Fibroblast of the aortic adventitia (primary cell): ENCODE results near the gene XKR7. TPM values are rescaled to one million over a fixed set of nuclear protein-coding genes. Genes with fewer than 3 reads are reported as not detected.
A peak's percentile ranks its signal among the peaks of the same experiment; 100 is the strongest.

ENCODE experiments used
- DNase-seq: peaks from one replicate; pipeline ENCODE4 v3.0.0-alpha.2; 2010; ENCODE audit warnings: low read depth
- H3K4me3 ChIP-seq: 2 replicates; pipeline ENCODE4 v1.5.1; 2011; ENCODE audit warnings: low read depth, mild to moderate bottlenecking, control low read depth, low read length, moderate library complexity
- total RNA-seq: library from RNA; depleted of rRNA; stranded (reverse); fragments of >200 nt; gene quantifications from 2 replicates; pipeline ENCODE4 v1.2.3, GENCODE V29; 2012; ENCODE audit warnings: low replicate concordance
- TF ChIP-seq, protein P1 (sequence below): IDR thresholded peaks from 2 replicates; pipeline ENCODE4 v1.5.1; 2011; ENCODE audit warnings: mild to moderate bottlenecking, low read length, control low read depth, inconsistent platforms; ENCODE audit not compliant: insufficient read depth

XKR7 gene
- total RNA-seq, 1 donor = not detected

DNA sequence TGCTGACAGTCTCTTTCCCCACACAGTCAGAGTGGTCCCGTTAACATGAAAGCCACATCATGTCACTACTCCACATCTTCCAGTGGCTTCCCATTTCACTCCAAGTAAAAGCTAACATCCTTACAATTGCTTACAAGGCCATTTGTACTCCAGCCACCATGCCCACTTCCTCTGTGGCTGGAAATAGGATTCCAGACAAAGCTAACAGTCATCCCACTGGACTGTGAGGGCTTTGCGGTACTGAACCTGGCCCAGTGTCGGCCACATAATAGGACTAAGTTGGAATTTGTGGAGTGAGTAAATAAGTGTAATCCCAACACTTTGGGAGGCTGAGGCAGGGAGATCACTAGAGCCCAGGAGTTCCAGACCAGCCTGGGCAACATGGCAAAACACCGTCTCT lies 53.1 kb downstream of the XKR7 start:
- no peak for DNase-seq
- H3K4me3 ChIP-seq = no peak overlapping the region
- TF ChIP-seq, protein P1, sequence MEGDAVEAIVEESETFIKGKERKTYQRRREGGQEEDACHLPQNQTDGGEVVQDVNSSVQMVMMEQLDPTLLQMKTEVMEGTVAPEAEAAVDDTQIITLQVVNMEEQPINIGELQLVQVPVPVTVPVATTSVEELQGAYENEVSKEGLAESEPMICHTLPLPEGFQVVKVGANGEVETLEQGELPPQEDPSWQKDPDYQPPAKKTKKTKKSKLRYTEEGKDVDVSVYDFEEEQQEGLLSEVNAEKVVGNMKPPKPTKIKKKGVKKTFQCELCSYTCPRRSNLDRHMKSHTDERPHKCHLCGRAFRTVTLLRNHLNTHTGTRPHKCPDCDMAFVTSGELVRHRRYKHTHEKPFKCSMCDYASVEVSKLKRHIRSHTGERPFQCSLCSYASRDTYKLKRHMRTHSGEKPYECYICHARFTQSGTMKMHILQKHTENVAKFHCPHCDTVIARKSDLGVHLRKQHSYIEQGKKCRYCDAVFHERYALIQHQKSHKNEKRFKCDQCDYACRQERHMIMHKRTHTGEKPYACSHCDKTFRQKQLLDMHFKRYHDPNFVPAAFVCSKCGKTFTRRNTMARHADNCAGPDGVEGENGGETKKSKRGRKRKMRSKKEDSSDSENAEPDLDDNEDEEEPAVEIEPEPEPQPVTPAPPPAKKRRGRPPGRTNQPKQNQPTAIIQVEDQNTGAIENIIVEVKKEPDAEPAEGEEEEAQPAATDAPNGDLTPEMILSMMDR = no peak

DNA sequence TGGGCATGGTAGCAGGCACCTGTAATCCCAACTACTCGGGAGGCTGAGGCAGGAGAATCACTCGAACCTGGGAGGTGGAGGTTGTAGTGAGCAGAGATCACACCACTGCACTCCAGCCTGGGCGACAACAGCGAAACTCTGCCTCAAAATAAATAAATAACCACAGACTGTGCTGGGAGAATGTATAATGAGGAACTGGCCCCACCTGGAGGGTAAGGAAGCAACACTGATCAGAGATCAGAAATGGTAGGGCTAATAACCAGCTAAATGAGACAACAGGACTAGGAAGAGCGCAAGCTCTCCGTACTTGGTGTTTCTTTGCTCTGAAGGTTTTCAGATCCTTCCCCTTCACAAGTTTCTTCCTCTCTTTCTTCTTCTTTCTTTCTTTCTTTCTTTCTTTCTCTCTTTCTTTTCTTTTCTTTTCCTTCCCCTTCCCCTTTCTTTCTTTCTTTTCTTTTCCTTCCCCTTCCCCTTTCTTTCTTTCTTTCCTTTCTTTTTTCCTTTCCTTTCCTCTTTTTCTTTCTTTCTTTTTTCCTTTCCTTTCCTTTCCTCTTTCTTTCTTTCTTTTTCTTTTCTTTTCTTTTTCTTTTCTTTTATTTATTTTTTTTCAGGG lies 56.8 kb downstream of the XKR7 start:
- TF ChIP-seq, protein P1 = no peak
- H3K4me3 ChIP-seq = no peak overlapping the region
- no peak for DNase-seq

DNA sequence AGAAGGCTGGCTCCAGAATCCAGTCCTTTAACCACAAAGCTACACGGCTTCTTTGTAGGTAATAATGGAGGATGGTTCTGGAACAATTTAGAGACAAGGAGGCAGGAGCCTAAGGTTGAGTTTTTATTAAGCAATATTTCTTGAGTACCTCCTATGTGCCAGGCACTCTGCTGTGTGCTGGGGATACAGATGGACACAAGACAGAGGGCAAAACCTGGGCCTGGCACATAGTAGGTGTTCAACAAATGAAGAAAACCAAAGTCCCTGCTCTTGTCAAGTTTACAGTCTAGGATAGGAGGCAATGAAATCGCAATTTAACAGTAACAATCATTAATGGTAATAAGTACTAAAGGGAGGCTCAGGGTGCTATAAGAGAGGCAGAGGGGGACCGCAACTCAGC lies 59.7 kb downstream of the XKR7 start:
- TF ChIP-seq, protein P1 = no peak
- H3K4me3 ChIP-seq = no peak overlapping the region
- DNase-seq = no peak

DNA sequence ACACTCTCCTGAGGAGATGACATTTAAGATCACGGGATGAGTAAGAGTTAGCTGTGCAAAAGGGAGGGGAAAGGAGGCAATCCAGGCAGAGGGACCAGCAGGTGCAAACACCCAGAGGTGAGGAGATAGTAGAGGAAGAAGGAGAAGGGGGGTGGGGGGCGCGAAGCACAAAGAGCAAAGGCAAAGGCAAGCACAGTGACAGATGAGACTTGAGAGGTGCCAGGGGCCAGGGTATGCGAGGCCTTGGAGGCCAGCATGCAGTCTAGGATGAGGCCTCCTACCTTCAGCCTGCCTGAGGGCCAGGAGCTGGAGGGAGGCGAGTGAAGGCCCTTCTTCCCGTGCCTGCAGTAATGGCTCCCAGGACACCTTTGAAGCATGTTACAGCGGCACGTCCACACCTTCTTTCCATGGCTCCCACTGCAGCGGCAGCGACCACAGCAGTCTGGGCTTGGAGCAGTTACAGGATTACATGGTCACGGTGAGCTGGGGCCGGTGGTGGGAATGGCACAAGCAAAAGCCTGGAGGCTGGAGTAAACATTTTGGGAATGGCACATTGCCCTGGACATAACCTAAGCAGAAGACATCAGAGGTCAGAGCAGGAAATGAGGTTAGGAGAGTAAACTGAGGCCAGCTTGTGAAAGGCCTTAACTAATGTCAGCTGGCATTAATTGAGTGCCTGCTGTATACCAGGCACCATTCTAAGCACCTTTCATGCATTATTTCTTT lies 60.9 kb downstream of the XKR7 start:
- H3K4me3 ChIP-seq = no peak overlapping the region
- TF ChIP-seq, protein P1 = no peak
- DNase-seq = no peak

DNA sequence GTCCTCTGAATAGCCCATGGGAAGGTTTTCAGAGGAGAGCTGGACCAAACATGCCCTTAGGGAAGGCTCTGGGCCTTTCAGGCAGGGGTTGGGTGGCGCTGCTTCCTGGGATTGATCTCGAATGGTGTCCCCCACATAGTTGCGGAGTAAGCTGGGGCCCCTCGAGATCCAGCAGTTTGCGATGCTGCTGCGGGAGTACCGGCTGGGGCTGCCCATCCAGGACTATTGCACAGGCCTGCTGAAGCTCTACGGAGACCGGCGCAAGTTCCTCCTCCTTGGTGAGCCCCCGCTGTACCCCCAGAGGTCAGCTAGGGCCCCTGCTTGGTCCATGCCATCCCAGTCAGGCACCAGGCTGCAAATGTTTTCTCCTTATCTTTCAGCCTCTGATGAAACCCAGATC lies 61.6 kb downstream of the XKR7 start:
- no peak overlapping the region for H3K4me3 ChIP-seq
- TF ChIP-seq, protein P1 = no peak
- DNase-seq = no peak

DNA sequence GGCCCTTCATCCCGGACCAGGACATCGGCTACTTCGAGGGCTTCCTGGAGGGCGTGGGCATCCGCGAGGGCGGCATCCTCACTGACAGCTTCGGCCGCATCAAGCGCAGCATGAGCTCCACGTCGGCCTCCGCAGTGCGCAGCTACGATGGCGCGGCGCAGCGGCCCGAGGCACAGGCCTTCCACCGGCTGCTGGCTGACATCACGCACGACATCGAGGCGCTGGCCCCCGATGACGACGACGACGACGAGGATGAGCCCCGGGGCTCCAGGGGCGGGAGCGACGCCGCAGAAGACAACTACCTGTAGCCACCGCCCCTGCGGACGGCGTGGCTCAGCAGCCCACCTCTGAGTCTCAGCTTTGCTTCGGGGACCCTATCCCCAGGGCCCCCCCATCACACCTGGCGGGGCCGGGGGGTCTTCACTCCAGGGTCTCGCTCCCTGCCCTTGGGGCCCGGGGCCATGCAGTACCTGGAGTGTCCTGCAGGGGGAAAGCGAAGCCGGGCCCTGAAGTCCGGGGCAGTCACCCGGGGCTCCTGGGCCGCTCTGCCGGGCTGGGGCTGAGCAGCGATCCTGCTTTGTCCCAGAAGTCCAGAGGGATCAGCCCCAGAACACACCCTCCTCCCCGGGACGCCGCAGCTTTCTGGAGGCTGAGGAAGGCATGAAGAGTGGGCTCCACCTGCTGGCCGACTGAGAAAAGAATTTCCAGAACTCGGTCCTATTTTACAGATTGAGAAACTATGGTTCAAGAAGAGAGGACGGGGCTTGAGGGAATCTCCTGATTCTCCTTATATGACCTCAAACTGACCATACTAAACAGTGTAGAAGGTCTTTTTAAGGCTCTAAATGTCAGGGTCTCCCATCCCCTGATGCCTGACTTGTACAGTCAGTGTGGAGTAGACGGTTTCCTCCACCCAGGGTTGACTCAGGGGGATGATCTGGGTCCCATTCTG lies 63.3 kb downstream of the XKR7 start:
- peak; percentile 84 for DNase-seq
- peak overlapping the region; percentile 28 for H3K4me3 ChIP-seq
- TF ChIP-seq, protein P1 = peak; percentile 85
